Hindlimb muscle (tissue), 1 donor: ENCODE measurements around the gene DOCK4. TPM values are rescaled to one million over a fixed set of nuclear protein-coding genes. Genes with fewer than 3 reads are reported as not detected.

Source experiments
- DNase-seq: peaks from one replicate; pipeline ENCODE4 v3.0.0-alpha.2; 2013
- polyA plus RNA-seq: library from polyadenylated mRNA; unstranded; fragments of 120-200 nt; gene quantifications from one replicate; pipeline ENCODE4 v1.2.1, GENCODE V29; 2013; ENCODE audit not compliant: insufficient read length

The DOCK4 gene
- polyA plus RNA-seq, 1 donor, result 10.6 TPM

GRCh38 chr7:112214883-112215282 is 8.7 kb upstream of the DOCK4 start:
- DNase-seq, result no peak

- no peak for DNase-seq
Measured at GRCh38 chr7:112214268-112214667, 8.1 kb upstream of the DOCK4 start.

GRCh38 chr7:112213735-112214134 is 7.5 kb upstream of the DOCK4 start:
- DNase-seq, result no peak

GRCh38 chr7:112212571-112212970 is 6.4 kb upstream of the DOCK4 start:
- no peak for DNase-seq

- no peak for DNase-seq
Measured at GRCh38 chr7:112211348-112211907, 5.2 kb upstream of the DOCK4 start.

- no peak for DNase-seq
Measured at GRCh38 chr7:112207765-112208164, 1.6 kb upstream of the DOCK4 start.

- no peak for DNase-seq
Measured at GRCh38 chr7:112206991-112207592, 893 bp upstream of the DOCK4 start.

- peak; percentile 70 for DNase-seq
Measured at GRCh38 chr7:112205343-112206237, 609 bp downstream of the DOCK4 start.

- peak; percentile 10 for DNase-seq
Measured at GRCh38 chr7:112204499-112205342, 1.5 kb downstream of the DOCK4 start.

GRCh38 chr7:112203365-112203739 is 2.8 kb downstream of the DOCK4 start:
- no peak for DNase-seq

GRCh38 chr7:112202816-112203215 is 3.4 kb downstream of the DOCK4 start:
- no peak for DNase-seq

GRCh38 chr7:112201839-112202238 is 4.4 kb downstream of the DOCK4 start:
- DNase-seq, result no peak

GRCh38 chr7:112201411-112201810 is 4.8 kb downstream of the DOCK4 start:
- DNase-seq, result no peak

GRCh38 chr7:112199672-112200071 is 6.5 kb downstream of the DOCK4 start:
- no peak for DNase-seq

GRCh38 chr7:112199035-112199655 is 7.1 kb downstream of the DOCK4 start:
- DNase-seq, result no peak

GRCh38 chr7:112197322-112197721 is 8.9 kb downstream of the DOCK4 start:
- no peak for DNase-seq

- DNase-seq, result no peak
Measured at GRCh38 chr7:112195717-112196116, 10.5 kb downstream of the DOCK4 start.

- DNase-seq, result no peak
Measured at GRCh38 chr7:112193915-112194502, 12.2 kb downstream of the DOCK4 start.

GRCh38 chr7:112192236-112193154 is 13.7 kb downstream of the DOCK4 start:
- no peak for DNase-seq

GRCh38 chr7:112190120-112190519 is 16.1 kb downstream of the DOCK4 start:
- DNase-seq, result no peak

- no peak for DNase-seq
Measured at GRCh38 chr7:112189691-112190090, 16.5 kb downstream of the DOCK4 start.
